DND-41 (cell line): ENCODE data around the gene SLTM.

ENCODE experiments used
- ATAC-seq: fragments of 200-7000 bp; cut with Tn5 transposase; 3 replicates; pipeline ENCODE4 v1.9.1; 2021; ENCODE audit warnings: low read depth; ENCODE audit not compliant: insufficient read depth
- DNase-seq: peaks from one replicate; pipeline ENCODE4 v3.0.0-alpha.2; 2020
- H2AFZ ChIP-seq: 2 replicates; pipeline ENCODE4 v1.6.0; 2012; ENCODE audit warnings: low read depth, low read length
- H3K27ac ChIP-seq: 2 replicates; pipeline ENCODE4 v1.5.1; 2012; ENCODE audit warnings: low read length, inconsistent platforms
- H3K27me3 ChIP-seq: fragments of 200-600 bp; sonication (generic); 2 replicates; pipeline ENCODE4 v1.6.0; 2012; ENCODE audit warnings: low read length, mild to moderate bottlenecking, inconsistent platforms; ENCODE audit not compliant: insufficient read depth, poor library complexity
- H3K36me3 ChIP-seq: 2 replicates; pipeline ENCODE4 v1.5.1; 2012; ENCODE audit warnings: low read length, inconsistent platforms; ENCODE audit not compliant: insufficient read depth
- H3K4me1 ChIP-seq: 2 replicates; pipeline ENCODE4 v1.5.1; 2012; ENCODE audit warnings: mild to moderate bottlenecking, low read length; ENCODE audit not compliant: insufficient read depth
- H3K4me2 ChIP-seq: 2 replicates; pipeline ENCODE4 v1.6.0; 2012; ENCODE audit warnings: mild to moderate bottlenecking, moderate library complexity, low read length, inconsistent platforms; ENCODE audit not compliant: insufficient read depth
- H3K4me3 ChIP-seq, 2 experiments: fragments of 200-600 bp in 1 of 2; shearing (Covaris generic) in 1 of 2; 2 replicates each; pipeline ENCODE4 v1.5.1; 2012 to 2016; ENCODE audit warnings: inconsistent platforms in 2 of 2, low read length in 2 of 2, mild to moderate bottlenecking in 2 of 2, low read depth in 1 of 2, moderate library complexity in 1 of 2
- H3K79me2 ChIP-seq: 2 replicates; pipeline ENCODE4 v1.6.0; 2012; ENCODE audit warnings: low read length, inconsistent platforms; ENCODE audit not compliant: insufficient read depth
- H3K9ac ChIP-seq: 2 replicates; pipeline ENCODE4 v1.6.0; 2012; ENCODE audit warnings: low read depth, mild to moderate bottlenecking, inconsistent platforms, low read length, moderate library complexity
- H3K9me3 ChIP-seq: 2 replicates; pipeline ENCODE4 v1.5.1; 2012; ENCODE audit warnings: low read length, moderate library complexity, mild to moderate bottlenecking, inconsistent platforms; ENCODE audit not compliant: insufficient read depth, severe bottlenecking
- H4K20me1 ChIP-seq: 2 replicates; pipeline ENCODE4 v1.6.0; 2012; ENCODE audit warnings: low read length; ENCODE audit not compliant: insufficient read depth
- CTCF ChIP-seq: IDR thresholded peaks from 2 replicates; pipeline ENCODE4 v1.5.1; 2012; ENCODE audit warnings: borderline replicate concordance, low read length, moderate library complexity, mild to moderate bottlenecking; ENCODE audit not compliant: poor library complexity, severe bottlenecking; ENCODE audit errors: extremely low read depth
- EZH2 ChIP-seq: IDR thresholded peaks from 3 replicates; pipeline ENCODE4 v1.6.1; 2012; ENCODE audit warnings: borderline replicate concordance, low read depth, mild to moderate bottlenecking, moderate library complexity, low read length, inconsistent platforms; ENCODE audit not compliant: severe bottlenecking

Gene SLTM

GRCh38 chr15:58966698-58967097 lies 33.2 kb upstream of the SLTM start:
- Histone ChIP-seq H3K4me3 (no peak overlapping the region), H3K27ac (no peak overlapping the region), H2AFZ (no peak overlapping the region), H4K20me1 (no peaks in the 10 kb centered on the region), H3K79me2 (no peaks in the 10 kb centered on the region), H3K9ac (no peak overlapping the region), H3K4me1 (no peaks in the 10 kb centered on the region), H3K9me3 (no peaks in the 10 kb centered on the region), H3K27me3 (no peaks in the 10 kb centered on the region), H3K36me3 (no peaks in the 10 kb centered on the region), H3K4me2 (no peak overlapping the region)
- DNase-seq, result no peak
- ATAC-seq, result no peak
- TF ChIP-seq EZH2 (no peak), CTCF (no peak)

- no peaks in the 10 kb centered on the region for H3K36me3 ChIP-seq
- H3K4me2 ChIP-seq, result no peak overlapping the region
- H3K9ac ChIP-seq, result no peak overlapping the region
- H2AFZ ChIP-seq, result no peak overlapping the region
- H4K20me1 ChIP-seq, result no peaks in the 10 kb centered on the region
- H3K4me3 ChIP-seq, result no peak overlapping the region
- H3K4me1 ChIP-seq, result no peaks in the 10 kb centered on the region
- DNase-seq, result no peak
- H3K9me3 ChIP-seq, result no peaks in the 10 kb centered on the region
- H3K79me2 ChIP-seq, result no peaks in the 10 kb centered on the region
- no peaks in the 10 kb centered on the region for H3K27me3 ChIP-seq
- TF ChIP-seq EZH2 (no peak), CTCF (no peak)
- no peak overlapping the region for H3K27ac ChIP-seq
- ATAC-seq, result no peak
These were observed 29.4 kb upstream of the SLTM start for GRCh38 chr15:58962662-58963565.

- Histone ChIP-seq H3K27me3 (no peaks in the 10 kb centered on the region), H3K36me3 (no peaks in the 10 kb centered on the region), H3K4me1 (no peaks in the 10 kb centered on the region), H3K4me3 (no peak overlapping the region), H3K27ac (no peak overlapping the region), H3K79me2 (no peaks in the 10 kb centered on the region), H3K9ac (no peak overlapping the region), H3K4me2 (no peak overlapping the region), H2AFZ (no peak overlapping the region), H3K9me3 (no peaks in the 10 kb centered on the region), H4K20me1 (no peaks in the 10 kb centered on the region)
- no peak for TF ChIP-seq EZH2
- no peak for TF ChIP-seq CTCF
- no peak for DNase-seq
- ATAC-seq, result no peak
These were observed 28.7 kb upstream of the SLTM start for GRCh38 chr15:58962136-58962535.
